GM18508 (cell line): ENCODE results near the gene MPZL1.

ENCODE experiments used
- ATAC-seq: cut with Tn5 transposase; IDR thresholded peaks from one replicate; pipeline ENCODE4 v1.9.1; 2021; ENCODE audit warnings: moderate number of reproducible peaks; ENCODE audit not compliant: insufficient read depth, unreplicated experiment

MPZL1 gene

GRCh38 chr1:167774710-167775109, 52.9 kb downstream of the MPZL1 start:
- no peak for ATAC-seq

GRCh38 chr1:167775178-167775577, 53.4 kb downstream of the MPZL1 start:
- no peak for ATAC-seq

GRCh38 chr1:167776151-167776550, 54.4 kb downstream of the MPZL1 start:
- ATAC-seq: no peak

GRCh38 chr1:167776616-167777268, 55.0 kb downstream of the MPZL1 start:
- no peak for ATAC-seq

- no peak for ATAC-seq
Measured at GRCh38 chr1:167777269-167777650, 55.5 kb downstream of the MPZL1 start.

GRCh38 chr1:167781558-167781957, 59.8 kb downstream of the MPZL1 start:
- no peak for ATAC-seq

GRCh38 chr1:167782946-167783345, 61.2 kb downstream of the MPZL1 start:
- no peak for ATAC-seq

- ATAC-seq: no peak
Measured at GRCh38 chr1:167784876-167785550, 63.2 kb downstream of the MPZL1 start.

GRCh38 chr1:167786502-167786901, 64.7 kb downstream of the MPZL1 start:
- ATAC-seq: no peak

GRCh38 chr1:167789501-167789900, 67.7 kb downstream of the MPZL1 start:
- no peak for ATAC-seq

- no peak for ATAC-seq
Measured at GRCh38 chr1:167790117-167790516, 68.3 kb downstream of the MPZL1 start.

GRCh38 chr1:167791281-167792187, 69.8 kb downstream of the MPZL1 start:
- no peak for ATAC-seq

- ATAC-seq: no peak
Measured at GRCh38 chr1:167792188-167792565, 70.4 kb downstream of the MPZL1 start.

GRCh38 chr1:167794043-167794442, 72.3 kb downstream of the MPZL1 start:
- ATAC-seq: no peak

GRCh38 chr1:167795810-167796740, 74.3 kb downstream of the MPZL1 start:
- ATAC-seq: no peak

- ATAC-seq: no peak
Measured at GRCh38 chr1:167797015-167797414, 75.2 kb downstream of the MPZL1 start.

GRCh38 chr1:167798952-167799351, 77.2 kb downstream of the MPZL1 start:
- ATAC-seq: no peak

GRCh38 chr1:167799747-167800146, 78.0 kb downstream of the MPZL1 start:
- ATAC-seq: no peak

GRCh38 chr1:167800251-167800650, 78.5 kb downstream of the MPZL1 start:
- ATAC-seq: no peak

GRCh38 chr1:167802235-167802634, 80.5 kb downstream of the MPZL1 start:
- ATAC-seq: no peak
